CD8-positive, alpha-beta memory T cell (primary cell): ENCODE data around the gene SKAP2. TPM values are rescaled to one million over a fixed set of nuclear protein-coding genes. Genes with fewer than 3 reads are reported as not detected.

Source experiments
- CTCF ChIA-PET: fragments of 350-600 bp; sonication (Branson Sonifier 250); formaldehyde crosslinking; loops from one replicate; lab custom pipeline; 2021; ENCODE audit warnings: antibody characterized with exemption; lab: Charles Lee
- POLR2A ChIA-PET: fragments of 350-600 bp; sonication (Branson Sonifier 250); formaldehyde crosslinking; loops from one replicate; lab custom pipeline; 2021; ENCODE audit warnings: antibody characterized with exemption; lab: Charles Lee
- DNase-seq, 5 donors: peaks; one replicate each; pipeline versions ENCODE4 v3.0.0 to v3.0.0-alpha.2; 2020 to 2022; ENCODE audit warnings: mixed read lengths in 1 of 5
- H3K27ac ChIP-seq: one replicate; pipeline ENCODE4 v1.7.0; 2013; ENCODE audit warnings: low read depth, mild to moderate bottlenecking, low read length, moderate library complexity
- H3K27me3 ChIP-seq: 2 replicates; pipeline ENCODE4 v1.7.0; 2013; ENCODE audit warnings: low read length, mild to moderate bottlenecking; ENCODE audit not compliant: insufficient read depth, poor library complexity, severe bottlenecking
- H3K36me3 ChIP-seq: 2 replicates; pipeline ENCODE4 v1.7.0; 2013; ENCODE audit warnings: mild to moderate bottlenecking, low read length, moderate library complexity; ENCODE audit not compliant: insufficient read depth
- H3K4me1 ChIP-seq: 2 replicates; pipeline ENCODE4 v1.7.0; 2013; ENCODE audit warnings: mild to moderate bottlenecking, low read length, moderate library complexity; ENCODE audit not compliant: insufficient read depth
- H3K4me3 ChIP-seq: 2 replicates; pipeline ENCODE4 v1.7.0; 2013; ENCODE audit warnings: mild to moderate bottlenecking, low read length
- H3K9me3 ChIP-seq: 2 replicates; pipeline ENCODE4 v1.7.0; 2013; ENCODE audit warnings: mild to moderate bottlenecking, low read length
- H3K27ac Mint-ChIP-seq, 8 donors: one replicate each; pipeline ENCODE4 v1.8.0; 2020 to 2021; ENCODE audit warnings: mixed read lengths in 8 of 8, mild to moderate bottlenecking in 6 of 8, inconsistent platforms in 3 of 8, moderate library complexity in 3 of 8
- H3K27me3 Mint-ChIP-seq, 2 donors: one replicate each; pipeline ENCODE4 v1.8.0; 2020 to 2021; ENCODE audit warnings: mixed read lengths in 2 of 2, mild to moderate bottlenecking in 1 of 2, moderate library complexity in 1 of 2
- H3K36me3 Mint-ChIP-seq, 3 donors: one replicate each; pipeline ENCODE4 v1.8.0; 2020 to 2021; ENCODE audit warnings: mixed read lengths in 3 of 3, inconsistent platforms in 1 of 3, mild to moderate bottlenecking in 1 of 3
- H3K4me1 Mint-ChIP-seq, 3 donors: one replicate each; pipeline ENCODE4 v1.8.0; 2020 to 2021; ENCODE audit warnings: mixed read lengths in 3 of 3, inconsistent platforms in 1 of 3, mild to moderate bottlenecking in 1 of 3
- H3K4me3 Mint-ChIP-seq, 7 donors: one replicate each; pipeline ENCODE4 v1.8.0; 2020 to 2021; ENCODE audit warnings: mixed read lengths in 7 of 7, mild to moderate bottlenecking in 6 of 7, moderate library complexity in 4 of 7, inconsistent platforms in 2 of 7
- H3K9me3 Mint-ChIP-seq, 5 donors: one replicate each; pipeline ENCODE4 v1.8.0; 2020 to 2022; ENCODE audit warnings: mixed read lengths in 5 of 5, mild to moderate bottlenecking in 3 of 5, moderate library complexity in 2 of 5, inconsistent platforms in 1 of 5
- polyA plus RNA-seq: library from polyadenylated mRNA; unstranded; fragments of 300-500 nt; fragmentation: Illumina TruSeq; gene quantifications from one replicate; pipeline ENCODE4 v1.2.3, GENCODE V29; 2021
- total RNA-seq, 2 experiments: library from RNA; stranded (reverse); gene quantifications; one replicate each; pipeline ENCODE4 v1.2.3, GENCODE V29; 2021

The SKAP2 gene
- total and polyA plus RNA-seq, 3 experiments from 2014 or later, result 11.4 to 55.2 (median 13.2) TPM

DNA sequence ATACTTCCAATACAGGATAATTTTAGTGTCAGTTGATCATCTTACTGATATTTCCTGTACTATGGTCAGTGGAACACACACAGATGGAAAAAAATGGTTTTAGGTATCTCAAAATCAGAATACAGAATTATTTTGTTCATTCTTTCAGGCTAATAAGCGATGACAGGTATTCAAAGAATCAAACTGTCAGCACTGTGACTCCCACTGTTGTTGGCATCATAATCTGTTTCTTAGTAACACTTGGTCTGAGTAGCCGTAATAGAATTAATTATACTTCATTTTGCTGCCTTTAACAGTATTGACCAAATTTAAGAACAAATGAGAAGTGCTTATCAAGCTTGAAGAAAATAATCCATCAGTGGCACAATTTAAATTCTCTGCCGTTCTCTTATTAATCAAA is 215.0 kb downstream of the SKAP2 start:
- no peaks in the 10 kb centered on the region for H3K27me3 ChIP-seq

DNA sequence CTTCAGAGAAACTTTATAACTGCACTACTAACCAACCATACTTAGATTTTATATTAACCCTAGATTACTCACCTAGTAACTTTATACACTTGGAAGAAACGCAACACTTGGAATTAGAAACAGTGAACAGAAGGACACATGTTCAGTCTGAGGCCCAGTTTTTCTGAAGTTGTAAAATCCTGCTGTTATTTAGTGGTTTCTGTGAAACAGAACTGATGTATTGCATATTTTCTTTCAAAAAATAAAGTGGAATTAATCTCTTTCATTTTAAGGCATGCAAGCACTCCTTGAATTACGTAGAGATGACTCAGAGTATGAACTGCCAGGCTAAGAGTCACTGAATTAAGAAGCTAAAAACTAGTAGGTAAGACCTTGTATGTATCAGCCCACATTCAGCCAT is 215.8 kb downstream of the SKAP2 start:
- Mint-ChIP-seq H3K27me3 (peaks cover 6 to 9% of the 10 kb centered on the region in 2 donors), H3K9me3 (no peaks in the 10 kb centered on the region), H3K4me1 (no peaks in the 10 kb centered on the region), H3K36me3 (no peaks in the 10 kb centered on the region), H3K27ac (peak overlapping the region in 1 of 8 donors; percentile 19), H3K4me3 (no peak overlapping the region)
- H3K27me3 ChIP-seq, result no peaks in the 10 kb centered on the region
- ChIA-PET POLR2A (no interaction called here), CTCF (interaction anchor here (1.0 kb wide), 1 partner anchor 8 kb away, joined by 3 read pairs; no protein-coding TSS in a partner anchor)
- no peak overlapping the region for H3K4me3 ChIP-seq
- H3K27ac ChIP-seq, result no peak overlapping the region
- no peaks in the 10 kb centered on the region for H3K9me3 ChIP-seq
- H3K36me3 ChIP-seq, result no peaks in the 10 kb centered on the region
- H3K4me1 ChIP-seq, result no peaks in the 10 kb centered on the region
- DNase-seq, result no peak

More for the DNA sequence above, 215.0 kb downstream of the SKAP2 start:
- Histone ChIP-seq H3K4me1 (no peaks in the 10 kb centered on the region), H3K36me3 (no peaks in the 10 kb centered on the region), H3K9me3 (no peaks in the 10 kb centered on the region), H3K27ac (no peak overlapping the region), H3K4me3 (no peak overlapping the region)
- H3K36me3 Mint-ChIP-seq, result no peaks in the 10 kb centered on the region
- peak overlapping the region in 1 of 8 donors; percentile 12 for H3K27ac Mint-ChIP-seq
- H3K9me3 Mint-ChIP-seq, result no peaks in the 10 kb centered on the region
- ChIA-PET CTCF (interaction anchor here (1.0 kb wide), 1 partner anchor 9 kb away, joined by 3 read pairs; no protein-coding TSS in a partner anchor), POLR2A (no interaction called here)
- no peaks in the 10 kb centered on the region for H3K4me1 Mint-ChIP-seq
- no peak for DNase-seq
- H3K4me3 Mint-ChIP-seq, result no peak overlapping the region
- H3K27me3 Mint-ChIP-seq, result peaks cover 8 to 9% of the 10 kb centered on the region in 2 donors

DNA sequence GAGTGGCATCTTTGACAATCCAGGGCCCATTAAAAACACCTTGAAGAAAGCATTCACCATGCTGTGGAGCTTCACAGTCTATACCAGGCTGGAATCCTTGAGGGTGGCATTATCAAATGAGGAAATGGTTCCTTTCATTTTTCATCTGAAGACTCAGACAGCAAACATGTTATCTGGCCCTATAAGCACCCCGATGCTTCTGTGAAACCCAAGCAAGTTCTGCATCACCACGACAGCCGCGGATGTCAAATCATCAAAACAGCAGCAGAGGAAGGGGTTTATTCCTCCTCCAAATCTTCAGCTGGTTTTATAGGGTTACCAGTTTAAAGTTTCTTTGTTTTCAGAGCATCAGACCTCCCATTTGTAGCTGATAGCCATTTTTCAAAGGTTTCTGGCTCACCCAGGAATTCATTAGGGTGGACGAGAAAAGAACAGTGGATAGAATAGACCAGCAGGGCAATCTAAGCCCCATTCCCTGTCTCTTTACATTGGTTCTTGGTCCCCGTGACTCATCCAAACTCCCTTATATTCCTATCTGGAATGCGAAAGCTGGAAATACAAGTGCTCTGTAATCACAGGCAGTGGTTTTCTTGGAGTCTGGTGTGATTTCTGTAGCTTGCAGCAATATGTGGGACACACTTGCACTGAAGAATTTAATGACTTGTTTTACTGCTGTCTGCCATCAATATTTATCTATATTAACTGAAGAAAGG is 217.9 kb downstream of the SKAP2 start:
- no peak overlapping the region for H3K27ac ChIP-seq
- ChIA-PET POLR2A (no interaction called here), CTCF (no interaction called here)
- Mint-ChIP-seq H3K27me3 (peaks cover 0 to 4% of the 10 kb centered on the region in 2 donors), H3K36me3 (no peaks in the 10 kb centered on the region), H3K9me3 (no peaks in the 10 kb centered on the region), H3K4me1 (no peaks in the 10 kb centered on the region), H3K27ac (no peak overlapping the region), H3K4me3 (no peak overlapping the region)
- no peaks in the 10 kb centered on the region for H3K4me1 ChIP-seq
- H3K36me3 ChIP-seq, result no peaks in the 10 kb centered on the region
- no peak for DNase-seq
- H3K9me3 ChIP-seq, result no peaks in the 10 kb centered on the region
- H3K27me3 ChIP-seq, result no peaks in the 10 kb centered on the region
- H3K4me3 ChIP-seq, result no peak overlapping the region

DNA sequence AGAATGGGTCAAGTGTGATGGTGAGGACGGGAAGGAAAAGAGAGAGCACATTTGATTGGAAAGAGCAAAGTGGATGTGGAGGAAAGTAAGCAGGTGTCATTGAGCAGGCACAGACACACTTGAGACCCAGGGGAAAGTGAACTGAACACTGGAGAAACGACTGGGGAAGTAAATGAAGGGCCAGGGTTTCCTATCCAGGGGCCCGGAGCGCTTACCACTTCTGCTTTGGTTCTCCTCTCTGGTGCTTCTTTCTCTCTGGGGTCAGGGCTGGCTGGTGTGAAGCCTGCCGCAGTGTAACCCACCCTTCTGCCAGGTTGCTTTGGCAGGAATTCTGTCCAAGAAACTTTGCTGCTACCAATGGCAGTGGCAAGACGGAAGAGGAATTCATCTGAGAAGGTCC is 219.3 kb downstream of the SKAP2 start:
- peaks cover 0 to 4% of the 10 kb centered on the region in 2 donors for H3K27me3 Mint-ChIP-seq
- no peaks in the 10 kb centered on the region for H3K4me1 ChIP-seq
- no peaks in the 10 kb centered on the region for H3K4me1 Mint-ChIP-seq
- H3K4me3 Mint-ChIP-seq, result no peak overlapping the region
- no peaks in the 10 kb centered on the region for H3K9me3 ChIP-seq
- no peaks in the 10 kb centered on the region for H3K36me3 Mint-ChIP-seq
- H3K36me3 ChIP-seq, result no peaks in the 10 kb centered on the region
- no peak overlapping the region for H3K27ac Mint-ChIP-seq
- ChIA-PET POLR2A (no interaction called here), CTCF (no interaction called here)
- no peak for DNase-seq
- H3K9me3 Mint-ChIP-seq, result no peaks in the 10 kb centered on the region
- H3K27me3 ChIP-seq, result no peaks in the 10 kb centered on the region
- H3K4me3 ChIP-seq, result no peak overlapping the region
- no peak overlapping the region for H3K27ac ChIP-seq

DNA sequence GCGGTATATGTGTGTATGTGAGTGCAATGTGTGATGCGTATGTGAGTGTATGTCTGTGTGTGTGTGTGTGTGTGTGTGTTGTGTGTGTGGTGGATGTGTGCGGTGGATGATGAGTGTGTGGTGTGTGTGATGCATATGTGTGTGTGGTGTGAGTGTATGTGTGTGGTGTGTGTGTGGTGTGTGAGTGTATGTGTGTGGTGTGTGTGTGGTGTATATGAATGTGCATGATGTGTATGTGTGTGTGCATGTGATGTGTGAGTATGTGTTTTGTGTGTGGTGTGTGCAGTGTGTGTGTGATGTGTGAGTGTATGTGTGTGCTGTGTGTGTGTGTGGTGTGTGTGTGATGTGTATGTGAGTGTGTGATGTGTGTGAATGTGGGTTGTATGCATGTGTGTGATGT is 222.0 kb downstream of the SKAP2 start:
- no peaks in the 10 kb centered on the region for H3K36me3 Mint-ChIP-seq
- no peaks in the 10 kb centered on the region for H3K4me1 Mint-ChIP-seq
- H3K27me3 Mint-ChIP-seq, result no peaks in the 10 kb centered on the region
- no peaks in the 10 kb centered on the region for H3K4me1 ChIP-seq
- ChIA-PET POLR2A (no interaction called here), CTCF (no interaction called here)
- H3K9me3 Mint-ChIP-seq, result no peaks in the 10 kb centered on the region
- no peak overlapping the region for H3K27ac Mint-ChIP-seq
- no peak overlapping the region for H3K27ac ChIP-seq
- H3K4me3 ChIP-seq, result no peak overlapping the region
- no peaks in the 10 kb centered on the region for H3K27me3 ChIP-seq
- H3K9me3 ChIP-seq, result no peaks in the 10 kb centered on the region
- no peak for DNase-seq
- no peaks in the 10 kb centered on the region for H3K36me3 ChIP-seq
- no peak overlapping the region for H3K4me3 Mint-ChIP-seq

GRCh38 chr7:26639695-26640094 is 224.7 kb downstream of the SKAP2 start:
- H3K27me3 ChIP-seq, result peaks cover 3% of the 10 kb centered on the region
- Mint-ChIP-seq H3K27ac (no peak overlapping the region), H3K4me1 (no peaks in the 10 kb centered on the region), H3K27me3 (peaks cover 0 to 7% of the 10 kb centered on the region in 2 donors), H3K4me3 (no peak overlapping the region), H3K36me3 (no peaks in the 10 kb centered on the region), H3K9me3 (no peaks in the 10 kb centered on the region)
- H3K36me3 ChIP-seq, result no peaks in the 10 kb centered on the region
- ChIA-PET POLR2A (no interaction called here), CTCF (no interaction called here)
- no peak overlapping the region for H3K27ac ChIP-seq
- no peaks in the 10 kb centered on the region for H3K4me1 ChIP-seq
- no peaks in the 10 kb centered on the region for H3K9me3 ChIP-seq
- H3K4me3 ChIP-seq, result no peak overlapping the region
- no peak for DNase-seq

DNA sequence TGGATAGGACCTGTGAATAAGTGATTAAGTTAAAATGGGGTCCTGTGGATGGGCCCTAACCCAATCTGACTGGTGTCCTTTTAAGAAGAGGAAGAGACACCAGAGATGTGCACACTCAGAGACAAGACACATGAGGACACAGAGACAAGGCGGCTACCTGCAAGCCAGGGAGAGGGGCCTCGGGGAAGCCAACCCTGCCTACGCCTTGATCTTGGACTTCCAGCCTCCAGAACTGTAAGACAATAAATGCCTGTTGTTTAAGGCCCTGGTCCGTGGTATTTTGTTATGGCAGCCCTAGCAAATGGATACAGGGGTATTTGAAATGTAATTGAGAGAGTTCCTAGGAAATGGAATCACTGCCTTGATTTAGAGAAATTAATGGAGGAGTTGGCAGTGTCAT is 225.3 kb downstream of the SKAP2 start:
- Mint-ChIP-seq H3K4me1 (no peaks in the 10 kb centered on the region), H3K36me3 (no peaks in the 10 kb centered on the region), H3K4me3 (no peak overlapping the region), H3K27me3 (peaks cover 0 to 13% of the 10 kb centered on the region in 2 donors), H3K9me3 (no peaks in the 10 kb centered on the region), H3K27ac (no peak overlapping the region)
- Histone ChIP-seq H3K27me3 (peaks cover 3% of the 10 kb centered on the region), H3K36me3 (no peaks in the 10 kb centered on the region), H3K9me3 (no peaks in the 10 kb centered on the region), H3K27ac (no peak overlapping the region), H3K4me1 (no peaks in the 10 kb centered on the region), H3K4me3 (no peak overlapping the region)
- ChIA-PET CTCF (no interaction called here), POLR2A (no interaction called here)
- DNase-seq, result no peak

GRCh38 chr7:26638140-26638539 is 226.2 kb downstream of the SKAP2 start:
- H3K9me3 Mint-ChIP-seq, result no peaks in the 10 kb centered on the region
- POLR2A ChIA-PET, result no interaction called here
- Histone ChIP-seq H3K36me3 (no peaks in the 10 kb centered on the region), H3K4me3 (no peak overlapping the region), H3K27ac (no peak overlapping the region), H3K9me3 (no peaks in the 10 kb centered on the region), H3K4me1 (no peaks in the 10 kb centered on the region), H3K27me3 (peaks cover 3% of the 10 kb centered on the region)
- H3K27ac Mint-ChIP-seq, result no peak overlapping the region
- H3K36me3 Mint-ChIP-seq, result no peaks in the 10 kb centered on the region
- H3K27me3 Mint-ChIP-seq, result peaks cover 1 to 13% of the 10 kb centered on the region in 2 donors
- DNase-seq, result no peak
- peaks cover 5 to 6% (median 5%) of the 10 kb centered on the region in 3 donors for H3K4me1 Mint-ChIP-seq
- CTCF ChIA-PET, result no interaction called here
- H3K4me3 Mint-ChIP-seq, result no peak overlapping the region
